ENCODE results near the gene C11orf42.

DNA sequence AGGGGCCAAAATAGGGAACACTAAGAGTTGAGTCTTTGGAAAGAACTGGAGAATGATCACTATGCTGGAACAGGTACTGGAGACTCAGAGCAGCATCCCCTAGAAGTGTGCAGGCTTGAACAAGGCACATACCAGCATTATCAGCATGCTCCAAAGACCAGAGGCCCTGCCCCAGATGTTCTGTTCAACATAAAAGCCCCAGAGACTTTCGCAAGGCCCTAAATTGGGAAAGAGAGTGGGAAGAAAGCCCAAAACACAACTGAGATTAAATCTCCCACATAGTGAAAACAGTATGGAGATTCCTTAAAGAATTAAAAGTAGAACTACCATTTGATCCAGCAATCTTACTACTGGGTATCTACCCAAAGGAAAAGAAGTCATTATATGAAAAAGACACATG lies 42.9 kb downstream of the C11orf42 start:
- TF ChIP-seq CTCF (IDR thresholded peaks at IDR 0.05) (no peak), POLR2A (IDR thresholded peaks at IDR 0.05) (no peak)
